Measurements from ENCODE around the gene CALML4.
"Not testable (repeated sequence)": the region's sequence is repeated elsewhere in the genome, so short reads cannot be mapped to it uniquely, and the experiment has no call there.

The CALML4 gene

GRCh38 chr15:68224108-68224507 lies 19.0 kb upstream of the CALML4 start:
- DNase-seq (ENCODE audit: low read depth) = no peak
- TF ChIP-seq CTCF (IDR thresholded peaks at IDR 0.05; ENCODE audit: insufficient read depth, low read depth, low read length, missing control alignments) = no peak

GRCh38 chr15:68223171-68223570 lies 18.0 kb upstream of the CALML4 start:
- no peak for TF ChIP-seq CTCF (IDR thresholded peaks at IDR 0.05; ENCODE audit: insufficient read depth, low read depth, low read length, missing control alignments)
- no peak overlapping the region for H3K4me3 ChIP-seq (ENCODE audit: low read length)
- no peak for DNase-seq (ENCODE audit: low read depth)

More at GRCh38 chr15:68224108-68224507, 19.0 kb upstream of the CALML4 start:
- no peak overlapping the region for H3K4me3 ChIP-seq (ENCODE audit: low read length)

- DNase-seq (ENCODE audit: low read depth); H3K4me3 ChIP-seq (ENCODE audit: low read length): not testable (repeated sequence)
Measured at GRCh38 chr15:68222432-68222743, 17.3 kb upstream of the CALML4 start.

GRCh38 chr15:68221530-68222431 lies 16.6 kb upstream of the CALML4 start:
- not testable (repeated sequence) for H3K4me3 ChIP-seq (ENCODE audit: low read length); DNase-seq (ENCODE audit: low read depth)

- no peak for DNase-seq (ENCODE audit: low read depth)
- H3K4me3 ChIP-seq (ENCODE audit: low read length) = no peak overlapping the region
- no peak for TF ChIP-seq CTCF (IDR thresholded peaks at IDR 0.05; ENCODE audit: insufficient read depth, low read depth, low read length, missing control alignments)
Measured at GRCh38 chr15:68220967-68221366, 15.8 kb upstream of the CALML4 start.

- DNase-seq (ENCODE audit: low read depth) = no peak
- no peak overlapping the region for H3K4me3 ChIP-seq (ENCODE audit: low read length)
- no peak for TF ChIP-seq CTCF (IDR thresholded peaks at IDR 0.05; ENCODE audit: insufficient read depth, low read depth, low read length, missing control alignments)
Measured at GRCh38 chr15:68220489-68220888, 15.4 kb upstream of the CALML4 start.

- TF ChIP-seq CTCF (IDR thresholded peaks at IDR 0.05; ENCODE audit: insufficient read depth, low read depth, low read length, missing control alignments) = no peak
- H3K4me3 ChIP-seq (ENCODE audit: low read length) = no peak overlapping the region
- no peak for DNase-seq (ENCODE audit: low read depth)
Measured at GRCh38 chr15:68218847-68219798, 14.0 kb upstream of the CALML4 start.
